GM12891 (cell line): ENCODE results near the gene ATP8A2.

Experiments used
- POLR2A ChIP-seq: IDR thresholded peaks from 2 replicates; pipeline ENCODE4 v1.6.1; 2011; ENCODE audit warnings: low read depth, low read length, control low read depth
- POLR2AphosphoS5 ChIP-seq: IDR thresholded peaks from 2 replicates; pipeline ENCODE4 v1.6.1; 2011; ENCODE audit warnings: low read depth, low read length, control low read depth
- POU2F2 ChIP-seq: IDR thresholded peaks from 2 replicates; pipeline ENCODE4 v1.6.1; 2011; ENCODE audit warnings: low read depth, mild to moderate bottlenecking, control low read depth, low read length, moderate library complexity
- SPI1 ChIP-seq: IDR thresholded peaks from 2 replicates; pipeline ENCODE4 v1.6.1; 2011; ENCODE audit warnings: low read depth, low read length, control low read depth
- TAF1 ChIP-seq: IDR thresholded peaks from 2 replicates; pipeline ENCODE4 v1.6.1; 2011; ENCODE audit warnings: low read depth, low read length, control low read depth

DNA sequence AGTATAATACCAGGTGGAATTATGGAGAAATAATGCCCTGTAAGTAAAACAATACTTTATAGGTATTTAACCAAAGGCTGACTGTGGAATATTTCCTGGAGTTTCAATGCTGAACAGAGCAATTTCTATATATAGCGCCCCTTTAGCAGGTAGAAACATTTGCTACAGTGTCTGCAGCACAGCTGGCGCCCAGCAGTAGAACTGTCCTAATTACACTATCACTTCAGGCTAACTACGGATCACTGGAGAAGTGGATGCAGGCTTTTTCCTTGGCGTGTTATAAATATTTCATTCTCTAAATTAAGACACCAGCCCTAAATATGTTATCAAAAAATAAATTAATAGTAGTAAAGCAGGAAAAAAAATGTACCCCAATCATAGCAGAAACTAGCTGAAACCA, 677.0 kb downstream of the ATP8A2 start:
- TF ChIP-seq TAF1 = no peak
- TF ChIP-seq POLR2AphosphoS5 = no peak
- no peak for TF ChIP-seq POU2F2
- TF ChIP-seq POLR2A = no peak
- no peak for TF ChIP-seq SPI1
